HUES6 (cell line): ENCODE measurements around the gene CPAMD8.

Source experiments
- H3K27ac ChIP-seq: 2 replicates; pipeline ENCODE4 v1.7.0; 2013; ENCODE audit warnings: low read depth, mild to moderate bottlenecking, low read length, inconsistent platforms
- H3K27me3 ChIP-seq: 2 replicates; pipeline ENCODE4 v1.6.1; 2013; ENCODE audit warnings: low read length; ENCODE audit not compliant: control insufficient read depth, insufficient read depth
- H3K36me3 ChIP-seq: 2 replicates; pipeline ENCODE4 v1.6.1; 2013; ENCODE audit warnings: low read length; ENCODE audit not compliant: control insufficient read depth, insufficient read depth
- H3K4me1 ChIP-seq: 2 replicates; pipeline ENCODE4 v1.6.1; 2013; ENCODE audit warnings: low read length; ENCODE audit not compliant: control insufficient read depth, insufficient read depth
- H3K4me3 ChIP-seq: 2 replicates; pipeline ENCODE4 v1.5.1; 2013; ENCODE audit warnings: low read depth, low read length
- H3K9ac ChIP-seq: one replicate; pipeline ENCODE4 v1.6.1; 2013; ENCODE audit warnings: mild to moderate bottlenecking, low read length
- H3K9me3 ChIP-seq: 2 replicates; pipeline ENCODE4 v1.6.1; 2013; ENCODE audit warnings: low read depth, low read length; ENCODE audit not compliant: control insufficient read depth, insufficient read depth

The CPAMD8 gene

GRCh38 chr19:17026706-17027534, at the start of gene CPAMD8:
TSS of gene CPAMD8 (minus strand) at chr19:17026810. CDS start at chr19:17026642, 168 bp downstream.
- Histone ChIP-seq H3K9ac (peak within 1 kb of the TSS; percentile 67), H3K36me3 (no peaks in the 10 kb centered on the region), H3K27me3 (peaks cover 14% of the 10 kb centered on the region; the same call in 1 of the 2 replicates), H3K4me3 (peak within 1 kb of the TSS; percentile 87), H3K27ac (no peak within 1 kb of the TSS), H3K9me3 (peaks cover 15% of the 10 kb centered on the region), H3K4me1 (peaks cover 5% of the 10 kb centered on the region)

DNA sequence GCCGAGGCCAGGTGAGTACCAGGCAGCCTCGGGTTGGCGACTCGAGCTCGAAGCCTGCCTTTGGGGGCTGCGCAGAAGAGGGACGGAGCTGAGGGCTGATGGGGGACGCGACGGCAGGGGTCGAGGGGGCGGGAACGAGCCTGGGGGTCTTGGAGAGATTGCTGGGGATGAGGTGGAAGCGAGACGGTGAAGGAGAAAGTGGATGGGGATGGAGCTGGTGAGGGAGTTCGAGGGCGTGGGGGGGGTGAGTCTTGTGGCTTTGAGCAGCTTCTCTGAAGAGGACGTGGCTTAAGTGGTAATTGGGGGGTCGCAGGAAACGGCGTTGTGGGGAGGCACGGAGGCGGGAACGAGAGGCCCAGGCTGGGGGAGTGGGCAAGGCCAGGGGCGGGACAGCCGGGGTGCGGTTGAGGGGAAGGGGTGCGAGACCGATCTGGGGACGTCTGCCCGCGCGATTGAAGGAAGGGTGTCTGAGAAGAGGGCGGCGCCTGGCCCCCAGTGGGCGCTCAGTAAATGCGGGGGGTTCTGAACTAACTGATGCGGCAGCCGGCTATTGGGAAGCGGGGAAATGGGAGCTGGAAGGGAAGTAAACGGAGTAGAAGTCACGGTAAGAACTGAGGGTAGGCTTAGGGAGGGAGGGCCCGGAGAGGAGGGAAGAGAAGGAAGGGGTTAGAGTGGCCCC, 49.4 kb upstream of the CPAMD8 start:
- peak overlapping the region; percentile 84 for H3K4me3 ChIP-seq
- H3K4me1 ChIP-seq: peaks cover 44% of the 10 kb centered on the region
- peaks cover 22% of the 10 kb centered on the region for H3K36me3 ChIP-seq
- no peak overlapping the region for H3K27ac ChIP-seq
- H3K27me3 ChIP-seq: no peaks in the 10 kb centered on the region
- peak overlapping the region; percentile 75 for H3K9ac ChIP-seq
- H3K9me3 ChIP-seq: no peaks in the 10 kb centered on the region

- H3K9ac ChIP-seq: peak within 1 kb of the TSS; percentile 94
- H3K9me3 ChIP-seq: no peaks in the 10 kb centered on the region
- peaks cover 46% of the 10 kb centered on the region for H3K4me1 ChIP-seq
- H3K27me3 ChIP-seq: no peaks in the 10 kb centered on the region
- peak within 1 kb of the TSS; percentile 93 for H3K27ac ChIP-seq
- peak within 1 kb of the TSS; percentile 96 for H3K4me3 ChIP-seq
- H3K36me3 ChIP-seq: peaks cover 29% of the 10 kb centered on the region
Measured at GRCh38 chr19:17075035-17075863, 48.6 kb upstream of the CPAMD8 start, which contains the start of the genes HAUS8 and MYO9B. TSS of gene HAUS8 (minus strand) at chr19:17075452. CDS start at chr19:17075422, 30 bp downstream. TSS of gene MYO9B (plus strand) at chr19:17075777. CDS start at chr19:17101718, 25,941 bp downstream.

DNA sequence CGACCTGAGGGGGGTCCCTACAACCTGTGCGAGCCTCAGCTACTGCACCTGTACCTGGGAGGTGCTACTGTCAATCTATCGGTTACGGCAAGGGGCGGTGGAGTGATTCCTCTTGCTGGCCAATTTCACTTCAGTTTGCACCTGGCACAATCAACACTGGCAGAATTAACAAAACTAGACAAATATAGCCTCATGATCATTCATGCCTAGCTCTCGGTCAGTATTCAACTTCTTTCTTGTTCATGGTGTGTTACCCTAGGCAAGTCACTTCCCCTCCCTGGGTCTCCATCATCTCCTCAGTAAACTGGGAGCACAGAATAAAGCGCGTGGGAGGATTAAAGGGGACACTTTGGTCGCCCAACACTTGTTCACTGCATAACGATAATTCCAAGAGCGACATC, 48.0 kb upstream of the CPAMD8 start:
- Histone ChIP-seq H3K9ac (peak overlapping the region; percentile 94), H3K4me3 (peak overlapping the region; percentile 96), H3K9me3 (no peaks in the 10 kb centered on the region), H3K4me1 (peaks cover 43% of the 10 kb centered on the region), H3K27ac (peak overlapping the region; percentile 93), H3K27me3 (no peaks in the 10 kb centered on the region), H3K36me3 (peaks cover 31% of the 10 kb centered on the region)

DNA sequence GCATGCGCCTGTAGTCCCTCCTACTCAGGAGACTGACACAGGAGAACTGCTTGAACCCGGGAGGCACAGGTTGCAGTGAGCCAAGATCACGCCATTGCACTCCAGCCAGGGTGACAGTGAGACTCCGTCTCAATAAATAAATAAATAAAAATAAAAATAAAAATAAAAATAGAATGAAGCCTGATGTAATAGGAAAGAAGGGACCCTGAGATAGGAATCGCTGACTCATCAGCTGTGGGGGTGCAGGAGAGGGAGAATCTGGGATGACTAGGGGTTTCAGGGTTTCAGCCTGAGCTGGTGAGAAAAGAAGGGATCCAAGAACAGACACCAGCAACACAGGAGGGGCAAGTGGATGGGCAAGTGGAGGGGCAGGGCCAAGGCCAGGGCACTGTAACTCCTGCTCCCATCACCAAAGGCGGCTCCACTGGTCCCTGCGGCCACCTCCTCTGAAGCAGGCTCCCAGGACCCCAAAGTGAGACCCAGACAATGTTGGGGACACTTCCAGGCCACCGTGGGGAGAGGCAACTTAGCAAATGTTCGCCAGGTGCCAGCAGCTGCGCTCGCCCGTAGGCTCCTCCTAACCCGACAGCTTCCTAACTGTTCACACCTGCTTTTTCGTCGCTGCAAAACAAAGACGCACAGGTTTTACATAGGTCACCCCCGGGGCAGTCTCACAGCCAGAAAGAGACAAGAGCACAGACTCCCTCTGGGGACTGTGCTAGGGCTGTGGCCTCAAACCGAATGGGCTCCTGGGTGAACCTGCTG, 47.4 kb upstream of the CPAMD8 start:
- no peaks in the 10 kb centered on the region for H3K27me3 ChIP-seq
- H3K9ac ChIP-seq: peak overlapping the region; percentile 94
- H3K4me3 ChIP-seq: peak overlapping the region; percentile 96
- H3K9me3 ChIP-seq: no peaks in the 10 kb centered on the region
- H3K4me1 ChIP-seq: peaks cover 37% of the 10 kb centered on the region
- peaks cover 32% of the 10 kb centered on the region for H3K36me3 ChIP-seq
- no peak overlapping the region for H3K27ac ChIP-seq

GRCh38 chr19:17070912-17071311, 44.3 kb upstream of the CPAMD8 start:
- peaks cover 53% of the 10 kb centered on the region for H3K36me3 ChIP-seq
- no peak overlapping the region for H3K27ac ChIP-seq
- H3K4me3 ChIP-seq: no peak overlapping the region
- H3K9ac ChIP-seq: no peak overlapping the region
- H3K9me3 ChIP-seq: no peaks in the 10 kb centered on the region
- H3K27me3 ChIP-seq: no peaks in the 10 kb centered on the region
- H3K4me1 ChIP-seq: peaks cover 15% of the 10 kb centered on the region

DNA sequence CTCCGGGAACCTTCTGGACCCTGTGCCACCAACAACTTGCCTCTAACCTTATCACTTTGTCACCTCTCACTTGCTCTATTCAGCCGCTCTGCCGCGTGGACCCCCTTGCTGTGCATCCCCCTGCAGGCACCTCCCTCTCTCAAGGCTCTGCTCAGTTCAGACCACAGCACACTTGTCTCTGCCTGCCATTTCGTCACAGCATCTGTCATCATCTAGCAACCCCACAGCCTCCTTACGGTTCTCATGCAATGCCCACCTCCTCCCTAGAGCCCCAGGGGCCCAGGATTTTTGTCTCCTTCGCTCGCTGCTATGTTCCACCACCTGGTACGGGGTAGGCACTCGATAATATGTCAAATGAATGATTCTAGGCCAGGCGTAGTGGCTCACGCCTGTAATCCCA, 43.8 kb upstream of the CPAMD8 start:
- H3K36me3 ChIP-seq: peaks cover 55% of the 10 kb centered on the region

DNA sequence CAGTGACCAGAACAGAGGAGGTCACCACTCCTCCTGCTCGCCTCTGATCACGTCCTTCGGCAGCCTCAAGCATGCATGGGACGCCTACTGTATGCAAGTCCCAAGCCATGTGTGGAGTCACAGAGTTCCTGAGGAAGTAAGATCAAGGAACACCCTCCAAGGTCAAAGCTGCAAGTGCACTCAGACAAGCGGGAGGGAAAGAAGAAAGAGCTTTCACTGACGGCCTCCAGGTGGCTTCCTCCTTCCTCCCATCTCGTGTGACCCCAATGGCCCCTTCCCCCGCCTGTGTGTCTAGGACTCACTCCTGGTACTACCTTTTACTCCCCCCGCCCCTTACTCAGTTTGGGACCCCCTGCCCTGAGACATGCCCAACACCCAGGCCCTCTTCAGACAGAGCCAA, 42.6 kb upstream of the CPAMD8 start:
- Histone ChIP-seq H3K9ac (no peak overlapping the region), H3K36me3 (peaks cover 57% of the 10 kb centered on the region), H3K9me3 (no peaks in the 10 kb centered on the region), H3K4me1 (peaks cover 8% of the 10 kb centered on the region), H3K4me3 (no peak overlapping the region), H3K27ac (no peak overlapping the region), H3K27me3 (no peaks in the 10 kb centered on the region)

More for the DNA sequence above, 43.8 kb upstream of the CPAMD8 start:
- H3K4me1 ChIP-seq: peaks cover 15% of the 10 kb centered on the region
- no peak overlapping the region for H3K9ac ChIP-seq
- no peaks in the 10 kb centered on the region for H3K27me3 ChIP-seq
- H3K9me3 ChIP-seq: no peaks in the 10 kb centered on the region
- H3K27ac ChIP-seq: no peak overlapping the region
- H3K4me3 ChIP-seq: no peak overlapping the region

DNA sequence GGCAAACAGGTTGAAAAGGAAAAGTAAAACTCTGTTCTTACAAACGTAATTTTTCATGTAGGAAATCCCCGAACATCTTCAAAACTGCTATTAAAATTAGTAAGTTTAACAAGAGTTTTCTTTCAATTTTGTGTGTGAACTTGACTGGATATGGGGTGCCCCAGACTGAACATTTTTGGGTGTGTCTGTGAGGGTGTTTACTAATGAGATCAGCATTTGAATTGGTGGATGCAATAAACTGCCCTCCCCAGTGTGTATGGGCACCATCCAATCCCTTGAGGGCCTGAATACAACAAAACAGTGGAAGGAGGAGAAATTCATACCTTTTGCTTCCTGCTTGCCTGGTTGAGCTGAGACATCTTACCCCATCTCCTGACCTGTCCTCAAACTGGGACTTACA, 36.8 kb upstream of the CPAMD8 start:
- Histone ChIP-seq H3K36me3 (peaks cover 61% of the 10 kb centered on the region), H3K9me3 (peaks cover 7% of the 10 kb centered on the region; the same call in 1 of the 2 replicates), H3K27ac (no peak overlapping the region), H3K4me3 (no peak overlapping the region), H3K4me1 (no peaks in the 10 kb centered on the region), H3K27me3 (no peaks in the 10 kb centered on the region), H3K9ac (no peak overlapping the region)

- no peak overlapping the region for H3K4me3 ChIP-seq
- H3K27me3 ChIP-seq: no peaks in the 10 kb centered on the region
- peaks cover 12% of the 10 kb centered on the region; the same call in 1 of the 2 replicates for H3K9me3 ChIP-seq
- no peak overlapping the region for H3K27ac ChIP-seq
- peaks cover 72% of the 10 kb centered on the region for H3K36me3 ChIP-seq
- no peaks in the 10 kb centered on the region for H3K4me1 ChIP-seq
- no peak overlapping the region for H3K9ac ChIP-seq
Measured at GRCh38 chr19:17061691-17062090, 35.1 kb upstream of the CPAMD8 start.
